ENCODE results near the gene PAPSS2. TPM values are rescaled to one million over a fixed set of nuclear protein-coding genes. Genes with fewer than 3 reads are reported as not detected.

Gene PAPSS2
- total RNA-seq, 8 experiments from 2014 or later = 0.75 to 60.6 (median 7.3) TPM

DNA sequence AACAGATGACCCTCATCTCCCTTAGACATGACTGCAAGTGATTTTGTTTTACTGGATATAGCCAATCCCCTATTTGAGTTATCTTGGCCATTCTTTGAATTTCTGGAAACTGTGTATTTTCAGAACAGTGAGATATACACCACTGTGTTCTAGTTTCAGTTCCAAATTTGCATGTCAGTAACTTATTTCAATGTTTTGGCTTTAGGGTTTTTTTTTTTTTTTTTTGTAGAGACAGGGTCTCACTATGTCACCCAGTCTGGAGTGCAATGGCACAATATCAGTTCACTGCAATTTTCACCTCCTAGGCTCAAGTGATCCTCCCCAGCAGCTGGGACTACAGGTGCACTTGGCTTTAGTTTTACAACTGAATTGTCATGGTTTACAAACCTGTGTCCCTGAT lies 91.1 kb downstream of the PAPSS2 start:
- Histone ChIP-seq H3K27ac (no peak overlapping the region), H3K4me1 (replicated peaks in 1 of 2) (peaks cover 4 to 13% of the 10 kb centered on the region in 2 donors), H3K4me3 (no peak overlapping the region)
- in situ Hi-C loops (cut with MboI; ENCODE audit: low pct_unique_long_range_greater_than_20kb in 2 of 9, low sequenced_read_pairs in 9 of 9, unreplicated experiment in 9 of 9) = no loop called here
- no peak for ATAC-seq (replicated peaks in 6 of 8)

DNA sequence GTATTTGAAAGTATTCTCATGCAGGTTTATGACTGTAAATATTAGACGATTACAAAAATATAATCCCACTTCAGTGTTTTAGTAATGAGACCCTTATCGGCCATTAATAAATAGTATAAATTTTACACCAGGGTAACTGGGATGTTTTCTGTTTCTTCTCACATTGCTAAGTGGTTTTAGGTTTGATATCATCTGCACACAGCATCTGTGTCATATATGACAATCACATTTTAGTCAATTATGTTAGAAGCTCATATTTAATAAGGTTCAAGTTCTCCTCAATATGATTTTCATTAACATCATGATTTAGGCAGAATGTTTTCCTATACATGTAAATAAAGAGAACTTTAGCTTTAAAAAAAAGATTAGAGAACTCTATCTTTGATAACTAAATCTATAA lies 91.6 kb downstream of the PAPSS2 start:
- WGBS, 10 experiments = 70 to 100% (median 81%) methylated on average over 2 of the region's 2 CpGs; no CpG with 5 or more reads in 2 of the 10 experiments
- no peak for ATAC-seq (replicated peaks in 6 of 8)

DNA sequence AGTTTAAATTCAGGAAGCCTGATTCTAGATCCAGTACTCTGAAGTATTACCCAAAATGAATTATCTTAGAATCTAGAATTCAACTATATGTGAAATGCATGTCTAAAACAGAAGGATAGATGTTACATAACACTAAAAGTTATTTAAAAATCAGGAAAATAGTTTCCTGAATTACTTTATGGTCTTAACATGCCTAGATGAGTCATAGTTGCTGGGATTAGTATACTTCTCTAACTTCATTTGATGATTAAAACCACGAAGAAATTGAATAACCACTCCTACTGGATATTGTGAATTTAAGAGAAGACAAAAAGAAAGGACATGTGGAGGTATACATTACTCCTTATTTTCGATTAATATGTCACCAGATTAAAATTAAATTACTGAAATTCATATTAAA lies 92.9 kb downstream of the PAPSS2 start:
- H3K4me1 ChIP-seq (replicated peaks in 1 of 2) = peaks cover 0 to 10% of the 10 kb centered on the region in 2 donors
- WGBS, 10 experiments = 0 to 100% (median 90%) methylated on average over 1 to 2 of the region's 2 CpGs
- H3K4me3 ChIP-seq = no peak overlapping the region
- no peak overlapping the region for H3K27ac ChIP-seq
- ATAC-seq (replicated peaks in 6 of 8) = peak in 2 of 8 experiments; percentile 63 to 70
- in situ Hi-C loops (cut with MboI; ENCODE audit: low pct_unique_long_range_greater_than_20kb in 2 of 9, low sequenced_read_pairs in 9 of 9, unreplicated experiment in 9 of 9) = no loop called here

More for the DNA sequence above, 91.6 kb downstream of the PAPSS2 start:
- peaks cover 4 to 13% of the 10 kb centered on the region in 2 donors for H3K4me1 ChIP-seq (replicated peaks in 1 of 2)
- no peak overlapping the region for H3K27ac ChIP-seq
- in situ Hi-C loops (cut with MboI; ENCODE audit: low pct_unique_long_range_greater_than_20kb in 2 of 9, low sequenced_read_pairs in 9 of 9, unreplicated experiment in 9 of 9) = no loop called here
- H3K4me3 ChIP-seq = no peak overlapping the region

DNA sequence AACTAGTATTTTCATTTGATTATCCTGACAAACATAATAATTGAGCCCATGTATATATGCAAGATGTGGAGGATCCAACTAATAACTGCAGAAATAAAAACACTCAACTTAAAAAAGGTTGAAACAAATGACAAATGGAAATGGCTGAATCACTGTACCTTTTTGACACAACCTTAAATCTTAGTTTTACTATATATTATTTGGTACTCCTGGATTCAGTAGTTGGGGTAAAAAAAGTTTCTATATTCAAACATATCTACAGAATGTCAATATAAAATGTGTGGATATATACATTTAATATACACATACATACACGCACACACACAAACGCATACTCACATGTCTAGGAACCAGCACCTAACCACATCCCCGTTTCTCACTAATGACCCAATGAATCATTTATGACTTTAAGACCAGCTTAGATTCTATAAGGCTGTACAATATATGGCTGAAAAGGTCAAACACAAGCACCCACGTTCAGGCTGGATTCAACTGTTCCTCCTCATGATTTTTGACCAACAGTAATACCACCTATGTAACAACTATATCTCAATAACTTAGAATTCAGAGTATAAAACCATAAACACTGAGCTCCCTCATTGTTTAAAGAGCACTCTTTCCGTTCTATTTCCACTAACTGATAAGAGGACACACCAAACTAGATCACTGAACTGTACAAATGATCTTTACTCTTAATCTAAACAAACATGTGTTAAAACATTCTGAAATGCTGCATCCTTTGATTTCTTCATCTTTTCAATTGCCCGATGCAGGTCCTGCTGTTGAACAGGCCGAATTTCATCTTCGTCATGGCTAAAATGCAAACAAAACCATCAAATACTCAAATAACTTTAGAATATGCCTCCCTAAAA lies 94.6 kb downstream of the PAPSS2 start:
- H3K4me3 ChIP-seq = no peak overlapping the region
- in situ Hi-C loops (cut with MboI; ENCODE audit: low pct_unique_long_range_greater_than_20kb in 2 of 9, low sequenced_read_pairs in 9 of 9, unreplicated experiment in 9 of 9) = no loop called here
- H3K4me1 ChIP-seq (replicated peaks in 1 of 2) = peaks cover 0 to 10% of the 10 kb centered on the region in 2 donors
- no peak for ATAC-seq (replicated peaks in 6 of 8)
- no peak overlapping the region for H3K27ac ChIP-seq
- WGBS, 10 experiments = 80 to 100% (median 98%) methylated on average over 1 to 8 of the region's 8 CpGs

DNA sequence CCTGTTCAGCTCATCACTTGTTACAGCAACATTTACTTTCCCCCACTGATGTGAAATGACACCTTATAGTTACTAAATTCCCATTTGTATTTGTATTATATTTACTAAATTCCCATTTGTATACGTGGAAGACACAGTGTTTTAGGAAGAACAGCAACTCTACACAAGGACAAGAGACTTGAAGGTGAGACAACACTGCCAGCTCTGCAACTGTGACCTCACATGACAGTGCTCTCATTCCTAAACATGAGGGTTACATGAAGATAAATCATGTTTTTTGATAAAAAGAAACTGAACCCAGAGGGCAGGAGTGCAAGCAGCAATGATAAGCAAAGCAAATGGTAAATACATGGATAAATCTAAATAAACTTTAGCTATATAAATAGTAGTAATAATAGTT lies 98.0 kb downstream of the PAPSS2 start:
- H3K4me3 ChIP-seq = no peak overlapping the region
- no peaks in the 10 kb centered on the region for H3K4me1 ChIP-seq (replicated peaks in 1 of 2)
- no peak overlapping the region for H3K27ac ChIP-seq
- in situ Hi-C loops (cut with MboI; ENCODE audit: low pct_unique_long_range_greater_than_20kb in 2 of 9, low sequenced_read_pairs in 9 of 9, unreplicated experiment in 9 of 9) = no loop called here
- 80 to 100% (median 100%) methylated on average over 1 of the region's 1 CpG; no CpG with 5 or more reads in 2 of the 10 experiments for WGBS, 10 experiments
- no peak for ATAC-seq (replicated peaks in 6 of 8)

DNA sequence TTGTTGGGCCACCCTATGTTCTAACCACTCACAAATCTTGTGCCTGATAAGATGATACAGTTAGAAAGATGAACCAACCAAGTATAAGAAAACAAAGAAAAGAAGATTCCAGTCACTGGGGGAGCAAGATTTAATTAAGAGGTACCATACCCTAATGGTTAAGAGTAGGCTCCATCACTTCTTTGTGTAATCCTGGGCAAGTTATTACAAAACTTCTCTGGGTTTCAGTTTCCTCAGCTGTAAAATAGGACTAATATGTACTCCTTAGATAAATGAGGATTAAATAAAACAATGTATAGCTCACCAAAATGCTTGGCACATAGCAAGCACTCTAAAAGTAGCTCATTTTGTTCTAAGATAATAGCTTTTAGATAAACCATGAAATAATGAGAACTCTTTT lies 99.9 kb downstream of the PAPSS2 start:
- in situ Hi-C loops (cut with MboI; ENCODE audit: low pct_unique_long_range_greater_than_20kb in 2 of 9, low sequenced_read_pairs in 9 of 9, unreplicated experiment in 9 of 9) = no loop called here
- no peak overlapping the region for H3K27ac ChIP-seq
- no peak for ATAC-seq (replicated peaks in 6 of 8)
- no peaks in the 10 kb centered on the region for H3K4me1 ChIP-seq (replicated peaks in 1 of 2)
- no peak overlapping the region for H3K4me3 ChIP-seq

DNA sequence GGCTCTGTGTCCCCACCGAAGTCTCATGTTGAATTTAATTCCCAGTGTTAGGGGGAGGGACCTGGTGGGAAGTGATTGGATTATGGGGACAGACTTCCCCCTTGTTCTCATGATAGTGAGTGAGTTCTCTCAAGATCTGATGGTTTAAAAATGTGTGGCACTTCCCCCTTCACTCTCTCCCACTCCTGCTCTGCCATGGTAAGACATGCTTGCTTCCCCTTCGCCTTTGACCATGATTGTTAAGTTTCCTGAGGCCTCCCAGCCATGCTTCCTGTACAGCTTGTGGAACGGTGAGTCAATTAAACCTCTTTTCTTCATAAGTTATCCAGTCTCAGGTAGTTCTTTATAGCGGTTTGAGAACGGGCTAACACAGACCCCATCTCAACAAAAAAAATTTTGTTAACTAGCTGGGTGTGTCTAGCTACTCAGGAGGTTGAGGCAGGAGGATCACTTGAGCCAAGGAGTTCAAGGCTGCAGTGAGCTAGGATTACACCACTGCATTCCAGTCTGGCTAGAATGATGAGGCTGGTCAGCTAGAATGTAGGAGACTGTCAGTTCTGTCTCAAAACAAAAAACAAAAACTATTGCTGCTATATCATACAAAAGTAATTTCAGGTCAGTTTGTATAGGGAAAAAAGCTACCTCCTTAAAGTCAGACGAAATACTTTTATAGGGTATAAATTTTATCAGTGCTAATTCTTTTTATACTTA lies 100.7 kb downstream of the PAPSS2 start:
- 21 to 100% (median 88%) methylated on average over 1 to 6 of the region's 6 CpGs; no CpG with 5 or more reads in 1 of the 10 experiments for WGBS, 10 experiments
- Histone ChIP-seq H3K4me3 (no peak overlapping the region), H3K4me1 (replicated peaks in 1 of 2) (no peaks in the 10 kb centered on the region), H3K27ac (no peak overlapping the region)
- in situ Hi-C loops (cut with MboI; ENCODE audit: low pct_unique_long_range_greater_than_20kb in 2 of 9, low sequenced_read_pairs in 9 of 9, unreplicated experiment in 9 of 9) = no loop called here
- no peak for ATAC-seq (replicated peaks in 6 of 8)

DNA sequence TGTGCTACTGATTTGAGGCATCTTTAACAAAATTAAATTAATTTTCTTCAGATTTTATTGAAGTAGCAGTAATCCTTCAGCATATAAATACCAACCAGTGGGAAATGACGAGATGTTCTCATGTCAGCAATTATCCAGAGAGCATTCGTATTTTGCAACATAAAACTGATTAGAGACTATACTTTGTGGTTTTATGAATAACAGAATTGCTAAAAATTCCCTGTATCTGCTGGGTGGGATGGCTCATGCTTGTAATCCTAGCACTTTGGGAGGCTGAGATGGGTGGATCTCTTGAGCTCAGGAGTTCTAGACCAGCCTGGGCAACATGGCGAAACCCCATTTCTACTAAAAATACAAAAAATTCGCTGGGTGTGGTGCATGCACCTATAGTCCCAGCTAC lies 101.5 kb downstream of the PAPSS2 start:
- Histone ChIP-seq H3K27ac (no peak overlapping the region), H3K4me3 (no peak overlapping the region), H3K4me1 (replicated peaks in 1 of 2) (no peaks in the 10 kb centered on the region)
- in situ Hi-C loops (cut with MboI; ENCODE audit: low pct_unique_long_range_greater_than_20kb in 2 of 9, low sequenced_read_pairs in 9 of 9, unreplicated experiment in 9 of 9) = no loop called here
- no peak for ATAC-seq (replicated peaks in 6 of 8)
- WGBS, 10 experiments = 74 to 100% (median 95%) methylated on average over 1 to 4 of the region's 4 CpGs; no CpG with 5 or more reads in 1 of the 10 experiments

DNA sequence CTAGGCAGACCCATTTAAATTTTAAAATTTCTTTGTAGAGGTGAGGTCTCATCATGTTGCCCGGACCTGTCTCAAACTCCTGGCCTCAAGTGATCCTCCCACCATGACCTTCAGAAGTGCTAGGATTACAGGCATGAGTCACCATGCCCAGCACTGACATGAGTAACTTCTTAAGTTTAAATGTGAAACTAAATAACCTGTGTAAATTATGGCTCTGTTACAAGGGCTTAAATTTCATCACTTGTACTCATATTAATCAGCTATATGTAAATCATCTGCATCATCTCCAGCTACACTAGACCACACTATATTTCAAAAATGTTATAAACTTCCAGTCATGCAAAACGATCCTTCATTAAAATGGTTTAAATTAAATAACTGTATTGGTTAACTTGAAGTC lies 102.2 kb downstream of the PAPSS2 start:
- no peaks in the 10 kb centered on the region for H3K4me1 ChIP-seq (replicated peaks in 1 of 2)
- ATAC-seq (replicated peaks in 6 of 8) = peak in 3 of 8 experiments; percentile 50 to 96 (median 93)
- in situ Hi-C loops (cut with MboI; ENCODE audit: low pct_unique_long_range_greater_than_20kb in 2 of 9, low sequenced_read_pairs in 9 of 9, unreplicated experiment in 9 of 9) = no loop called here
- 39 to 100% (median 80%) methylated on average over 1 to 2 of the region's 2 CpGs; no CpG with 5 or more reads in 1 of the 10 experiments for WGBS, 10 experiments
- no peak overlapping the region for H3K27ac ChIP-seq
- H3K4me3 ChIP-seq = no peak overlapping the region

DNA sequence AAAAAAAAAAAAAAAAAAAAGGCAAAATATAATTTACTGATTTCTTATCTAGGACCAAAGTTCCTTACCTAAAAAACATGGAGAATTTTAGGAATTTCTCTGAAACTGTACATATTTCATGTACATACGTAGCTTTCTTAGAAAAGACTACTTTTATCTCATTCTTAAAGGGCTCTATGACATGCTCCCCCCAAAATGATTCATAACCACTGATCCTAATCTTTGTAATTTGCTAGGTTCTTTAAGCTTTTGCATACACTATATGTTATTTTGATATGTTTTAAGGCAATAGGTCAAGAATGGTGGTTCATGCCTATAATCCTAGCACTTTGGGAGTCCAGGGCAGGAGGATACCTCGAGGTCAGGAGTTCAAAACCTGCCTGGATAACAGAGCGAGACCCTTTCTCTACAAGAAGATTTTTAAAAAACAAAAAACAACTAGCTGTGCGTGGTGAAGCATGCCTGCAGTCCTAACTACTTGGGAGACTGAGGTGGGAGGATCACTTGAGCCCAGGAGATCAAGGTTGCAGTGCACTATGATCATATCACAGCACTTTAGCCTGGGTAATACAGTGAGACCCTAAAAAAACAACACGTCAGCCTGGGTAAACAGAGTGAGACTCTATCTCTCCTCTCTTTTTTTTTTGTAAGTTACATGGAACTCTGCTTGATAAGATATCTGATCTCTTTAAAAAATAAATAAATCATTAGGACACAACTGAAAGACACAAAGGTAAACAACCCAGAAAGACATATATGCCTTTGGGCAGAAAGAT lies 103.6 kb downstream of the PAPSS2 start:
- in situ Hi-C loops (cut with MboI; ENCODE audit: low pct_unique_long_range_greater_than_20kb in 2 of 9, low sequenced_read_pairs in 9 of 9, unreplicated experiment in 9 of 9) = no loop called here
- ATAC-seq (replicated peaks in 6 of 8) = no peak
- H3K27ac ChIP-seq = no peak overlapping the region
- H3K4me3 ChIP-seq = no peak overlapping the region
- no peaks in the 10 kb centered on the region for H3K4me1 ChIP-seq (replicated peaks in 1 of 2)
- WGBS, 10 experiments = 67 to 100% (median 97%) methylated on average over 1 to 5 of the region's 5 CpGs; no CpG with 5 or more reads in 2 of the 10 experiments

DNA sequence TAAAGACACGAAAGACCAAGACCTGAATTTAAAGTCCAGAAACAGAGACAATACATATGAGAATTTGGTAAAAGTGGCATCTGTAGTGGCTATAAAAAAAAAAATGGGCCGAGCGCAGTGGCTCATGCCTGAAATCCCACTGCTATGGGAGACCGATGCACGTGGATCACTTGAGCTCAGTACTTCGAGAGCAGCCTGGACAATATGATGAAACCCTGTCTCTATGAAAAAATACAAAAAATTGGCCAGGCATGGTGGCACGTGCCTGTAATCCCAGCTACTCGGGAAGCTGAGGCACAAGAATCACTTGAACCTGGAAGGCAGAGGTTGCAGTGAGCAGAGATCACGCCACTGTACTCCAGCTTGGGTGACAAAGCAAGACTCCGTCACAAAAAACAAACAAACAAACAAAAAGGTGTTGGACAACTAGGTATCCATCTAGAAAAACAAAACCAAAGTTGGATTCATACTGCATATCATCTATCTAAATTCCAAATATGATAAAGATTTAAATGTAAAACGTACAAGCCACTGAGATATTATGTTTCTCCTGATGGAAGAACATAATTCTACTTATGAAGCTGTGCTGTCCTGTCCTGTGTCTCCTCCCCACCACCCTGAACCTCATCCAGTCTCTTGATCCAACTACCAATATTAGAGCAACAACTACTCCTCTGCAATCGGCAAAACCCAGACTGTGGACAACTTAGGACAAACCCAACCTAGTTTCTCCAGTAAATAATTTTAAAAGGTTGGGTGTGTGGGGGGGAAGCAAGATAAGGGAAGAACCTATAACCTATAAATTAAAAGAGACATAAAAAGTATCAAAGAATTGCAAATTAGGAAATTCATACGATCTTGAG lies 104.6 kb downstream of the PAPSS2 start:
- no peak overlapping the region for H3K27ac ChIP-seq
- in situ Hi-C loops (cut with MboI; ENCODE audit: low pct_unique_long_range_greater_than_20kb in 2 of 9, low sequenced_read_pairs in 9 of 9, unreplicated experiment in 9 of 9) = no loop called here

DNA sequence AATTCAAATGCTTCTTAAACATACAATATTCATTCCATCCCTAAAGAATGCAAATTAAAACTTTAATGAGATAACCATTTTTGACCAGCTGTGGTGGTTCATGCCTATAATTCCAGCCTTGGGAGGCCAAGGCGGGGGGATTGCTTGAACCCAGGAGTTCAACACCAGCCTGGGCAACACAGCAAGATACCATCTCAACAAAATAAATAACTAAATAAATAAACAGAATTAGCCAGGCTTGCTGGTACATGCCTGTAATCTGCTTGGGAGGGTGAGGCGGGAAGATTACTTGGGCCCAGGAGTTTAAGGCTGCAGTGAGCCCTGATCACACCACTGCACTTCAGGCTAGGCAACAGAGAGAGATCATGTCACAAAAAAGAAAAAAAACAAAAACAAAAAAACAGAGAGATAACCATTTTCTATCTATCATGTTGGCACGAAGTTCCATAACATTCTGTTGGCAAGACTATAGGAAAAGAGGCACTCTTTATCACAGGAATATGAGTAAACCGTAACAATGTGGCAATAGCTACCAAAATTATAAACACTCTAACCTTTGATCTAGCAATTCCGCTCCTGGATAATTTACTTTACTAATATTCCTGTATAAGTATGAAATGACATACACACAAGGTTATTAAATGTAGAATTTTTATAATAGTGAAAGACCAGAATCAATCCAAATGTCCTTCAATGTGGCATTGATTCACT lies 106.1 kb downstream of the PAPSS2 start:
- Histone ChIP-seq H3K4me1 (replicated peaks in 1 of 2) (no peaks in the 10 kb centered on the region), H3K27ac (no peak overlapping the region), H3K4me3 (no peak overlapping the region)
- WGBS, 10 experiments = 67 to 100% (median 84%) methylated on average over 2 to 5 of the region's 5 CpGs
- in situ Hi-C loops (cut with MboI; ENCODE audit: low pct_unique_long_range_greater_than_20kb in 2 of 9, low sequenced_read_pairs in 9 of 9, unreplicated experiment in 9 of 9) = no loop called here
- ATAC-seq (replicated peaks in 6 of 8) = no peak

More for the DNA sequence above, 104.6 kb downstream of the PAPSS2 start:
- 44 to 100% (median 93%) methylated on average over 4 to 13 of the region's 13 CpGs for WGBS, 10 experiments
- Histone ChIP-seq H3K4me1 (replicated peaks in 1 of 2) (no peaks in the 10 kb centered on the region), H3K4me3 (no peak overlapping the region)
- no peak for ATAC-seq (replicated peaks in 6 of 8)
